ENCODE data around the gene SRPK2.

- TF ChIP-seq POLR2AphosphoS5 (IDR thresholded peaks at IDR 0.05; ENCODE audit: low read depth, low read length) (no peak), SPI1 (IDR thresholded peaks at IDR 0.05; ENCODE audit: low read depth, low read length) (no peak), POLR2A (IDR thresholded peaks at IDR 0.05; ENCODE audit: low read depth, low read length) (no peak)
Observed at GRCh38 chr7:105250706-105251105, 138.0 kb downstream of the SRPK2 start.
